Endothelial cell of umbilical vein (primary cell): ENCODE data around the gene TYW3. TPM values are rescaled to one million over a fixed set of nuclear protein-coding genes. Genes with fewer than 3 reads are reported as not detected.
"Not testable (repeated sequence)": the region's sequence is repeated elsewhere in the genome, so short reads cannot be mapped to it uniquely, and the experiment has no call there.

Experiments
- BruUV-seq: library from RNA; stranded (reverse); fragments of 400-500 nt; replicated peaks from 2 replicates; lab custom pipeline; 2021; lab: Mats Ljungman, UMichigan
- CTCF ChIA-PET: fragments of 300-600, 350-600 bp; sonication (Branson Sonifier 250); formaldehyde crosslinking; loops from one replicate; lab custom pipeline; 2021; ENCODE audit warnings: antibody characterized with exemption, inconsistent platforms; lab: Charles Lee
- POLR2A ChIA-PET: fragments of 300-600, 350-600 bp; sonication (Branson Sonifier 250); formaldehyde crosslinking; loops from one replicate; lab custom pipeline; 2021; ENCODE audit warnings: antibody characterized with exemption, inconsistent platforms; lab: Charles Lee
- DNase-seq: peaks from one replicate; pipeline ENCODE4 v3.0.0-alpha.2; 2011; ENCODE audit warnings: low read depth, low spot score
- FAIRE-seq: peaks from 2 replicates; lab custom pipeline; 2011; peaks lifted over from hg19 to GRCh38; lab: Jason Lieb, UNC
- H2AFZ ChIP-seq: 2 replicates; pipeline ENCODE4 v1.6.0; 2012; ENCODE audit warnings: low read depth, low read length, control low read depth, inconsistent platforms
- H3K27ac ChIP-seq: 2 replicates; pipeline ENCODE4 v1.5.1; 2011; ENCODE audit warnings: low read depth, mild to moderate bottlenecking, control low read depth, low read length, moderate library complexity; ENCODE audit not compliant: insufficient read depth
- H3K27me3 ChIP-seq, 2 experiments: 2 replicates each; pipeline versions ENCODE4 v1.6.0 to v1.6.1; 2011; ENCODE audit warnings: low read length in 2 of 2, mixed read lengths in 1 of 2; ENCODE audit not compliant: control insufficient read depth in 2 of 2, insufficient read depth in 2 of 2
- H3K36me3 ChIP-seq, 2 experiments: 2 replicates in 1 of 2; 3 replicates in 1 of 2; pipeline ENCODE4 v1.5.1; 2011; ENCODE audit warnings: low read length in 2 of 2, mild to moderate bottlenecking in 1 of 2, moderate library complexity in 1 of 2; ENCODE audit not compliant: control insufficient read depth in 2 of 2, insufficient read depth in 2 of 2; ENCODE audit errors: extremely low read depth in 1 of 2
- H3K4me1 ChIP-seq: 3 replicates; pipeline ENCODE4 v1.5.1; 2011; ENCODE audit warnings: mild to moderate bottlenecking, low read length; ENCODE audit not compliant: control insufficient read depth, insufficient read depth; ENCODE audit errors: extremely low read depth
- H3K4me2 ChIP-seq: 2 replicates; pipeline ENCODE4 v1.6.1; 2011; ENCODE audit warnings: low read length, control low read depth, mixed read lengths; ENCODE audit not compliant: insufficient read depth
- H3K4me3 ChIP-seq, 3 experiments: fragments of 200-600 bp in 1 of 3; sonication (generic), shearing (Covaris generic) in 1 of 3; replicated peaks in 1 of 3; 2 replicates each; pipeline ENCODE4 v1.5.1; 2011 to 2016; ENCODE audit warnings: control low read depth in 3 of 3, low read length in 3 of 3, mild to moderate bottlenecking in 2 of 3, inconsistent platforms in 1 of 3, low read depth in 1 of 3, moderate library complexity in 1 of 3; ENCODE audit not compliant: insufficient read depth in 1 of 3
- H3K79me2 ChIP-seq: 2 replicates; pipeline ENCODE4 v1.6.0; 2012; ENCODE audit warnings: low read length, inconsistent platforms; ENCODE audit not compliant: control insufficient read depth, insufficient read depth
- H3K9ac ChIP-seq: replicated peaks from 2 replicates; pipeline ENCODE3; 2011; ENCODE audit warnings: low read length, control low read depth; ENCODE audit not compliant: insufficient read depth; ENCODE audit errors: extremely low read depth
- H3K9me1 ChIP-seq: replicated peaks from 3 replicates; pipeline ENCODE4 v1.6.0; 2011; ENCODE audit warnings: mild to moderate bottlenecking, low read length; ENCODE audit not compliant: control insufficient read depth, insufficient read depth; ENCODE audit errors: extremely low read depth
- H3K9me3 ChIP-seq: replicated peaks from 2 replicates; pipeline ENCODE4 v1.5.1; 2012; ENCODE audit warnings: low read length, inconsistent platforms; ENCODE audit not compliant: control insufficient read depth, insufficient read depth
- H4K20me1 ChIP-seq: replicated peaks from 2 replicates; pipeline ENCODE3; 2011; ENCODE audit warnings: mild to moderate bottlenecking, low read length; ENCODE audit not compliant: control insufficient read depth, insufficient read depth; ENCODE audit errors: extremely low read depth
- CTCF ChIP-seq, 2 donors: IDR thresholded peaks; 1 replicate in 1 of 2; 2 replicates in 1 of 2; pipeline ENCODE4 v1.5.1; 2011; ENCODE audit warnings: low read length in 2 of 2, mild to moderate bottlenecking in 2 of 2, moderate library complexity in 2 of 2, control low read depth in 1 of 2, inconsistent platforms in 1 of 2, low read depth in 1 of 2; ENCODE audit not compliant: insufficient read depth in 1 of 2; ENCODE audit errors: extremely low read depth in 1 of 2
- EZH2 ChIP-seq: IDR thresholded peaks from 2 replicates; pipeline ENCODE4 v1.6.1; 2012; ENCODE audit warnings: borderline replicate concordance, low read depth, mild to moderate bottlenecking, moderate library complexity, low read length, inconsistent platforms; ENCODE audit not compliant: severe bottlenecking
- FOS ChIP-seq: IDR thresholded peaks from 2 replicates; pipeline ENCODE4 v1.6.1; 2011; ENCODE audit warnings: mild to moderate bottlenecking, low read length, moderate library complexity, borderline replicate concordance; ENCODE audit not compliant: insufficient read depth
- GATA2 ChIP-seq: IDR thresholded peaks from 2 replicates; pipeline ENCODE4 v1.7.0; 2011; ENCODE audit warnings: low read depth, mild to moderate bottlenecking, moderate library complexity, mixed read lengths, low read length; ENCODE audit not compliant: insufficient read length, insufficient read depth
- JUN ChIP-seq: IDR thresholded peaks from 2 replicates; pipeline ENCODE4 v1.6.1; 2011; ENCODE audit warnings: borderline replicate concordance, low read depth; ENCODE audit not compliant: insufficient read length, insufficient read depth
- POLR2AphosphoS5 ChIP-seq: IDR thresholded peaks from 2 replicates; pipeline ENCODE4 v1.6.1; 2012; ENCODE audit warnings: low read depth, mild to moderate bottlenecking, control low read depth, low read length, moderate library complexity; ENCODE audit not compliant: insufficient read depth
- dilution Hi-C: fragments of 300-500 bp; cut with MboI; formaldehyde crosslinking; loops from one replicate; pipeline ENCODE4 v1.15.0; 2019; ENCODE audit warnings: low sequenced_read_pairs; ENCODE audit not compliant: extremely low pct_ligation_motif_present
- intact Hi-C: fragments of 100-400 bp; cut with micrococcal nuclease; formaldehyde crosslinking; loops from one replicate; pipeline ENCODE4 v1.10.0; 2022
- polyA plus RNA-seq, 4 experiments: library from polyadenylated mRNA; depleted of rRNA in 3 of 4; stranded (reverse) in 3 of 4; unstranded in 1 of 4; fragments of >200 nt; gene quantifications; 2 replicates each; pipeline versions ENCODE4 v1.2.1 to v1.2.3, GENCODE V29; 2011 to 2012; ENCODE audit warnings: missing spikeins in 1 of 4
- total RNA-seq: library from RNA; stranded (reverse); gene quantifications from 2 replicates; pipeline ENCODE4 v1.2.3, GENCODE V29; 2021

Gene TYW3
- total and polyA plus RNA-seq, 2 donors (not counting 3 experiments of a cell fraction or from before 2014, with no cell fraction given), result 8.5 to 22.8 TPM

DNA sequence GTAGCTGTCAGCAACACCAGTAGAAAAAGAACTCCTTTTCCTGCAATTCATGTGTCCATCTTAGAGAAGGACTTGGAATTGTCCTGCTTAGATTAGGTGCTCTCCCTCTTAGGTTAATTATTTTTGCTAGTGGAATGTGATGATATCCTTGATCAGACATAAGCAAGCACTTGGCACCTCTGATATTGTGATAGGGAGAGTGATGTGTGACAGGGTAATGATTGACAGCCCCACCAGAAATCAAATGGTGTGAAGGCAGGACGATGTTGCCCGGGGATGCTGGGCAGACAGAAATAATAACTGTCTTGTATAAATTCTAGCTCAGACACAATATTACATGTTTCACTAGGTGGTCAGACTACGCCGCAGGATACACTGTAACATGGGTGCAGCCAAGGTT is 4.4 kb downstream of the TYW3 start:
- Histone ChIP-seq H3K4me2 (no peak overlapping the region), H3K9me1 (no peaks in the 10 kb centered on the region), H3K9ac (no peak overlapping the region), H3K27me3 (no peaks in the 10 kb centered on the region), H3K4me1 (peaks cover 12% of the 10 kb centered on the region), H3K4me3 (no peak overlapping the region), H3K79me2 (peaks cover 17% of the 10 kb centered on the region), H3K9me3 (no peaks in the 10 kb centered on the region), H3K27ac (no peak overlapping the region), H2AFZ (no peak overlapping the region), H3K36me3 (peaks cover 8 to 17% of the 10 kb centered on the region in 2 experiments), H4K20me1 (no peaks in the 10 kb centered on the region)
- DNase-seq (no peak), FAIRE-seq (no peak)
- ChIA-PET POLR2A (no interaction called here), CTCF (interaction anchor here (1.5 kb wide), 1 partner anchor 9 kb away, joined by 4 read pairs; no protein-coding TSS in a partner anchor)
- BruUV-seq, result no TSS peak
- dilution Hi-C loops (no loop called here), intact Hi-C loops (loop anchor here (10.0 kb wide), 2 partner anchors 543 to 987 kb away; partner anchors contain the start of genes ACADM, FPGT and LRRIQ3)
- TF ChIP-seq POLR2AphosphoS5, result no peak
- TF ChIP-seq GATA2, result no peak
- TF ChIP-seq JUN, result no peak
- no peak for TF ChIP-seq CTCF (IDR thresholded peaks at IDR 0.05; ENCODE audit: extremely low read depth in 1 of 2, insufficient read depth in 1 of 2, low read depth in 1 of 2, low read length in 2 of 2)
- TF ChIP-seq FOS, result no peak
- TF ChIP-seq EZH2, result no peak

GRCh38 chr1:74740307-74740980 is 7.5 kb downstream of the TYW3 start:
- H3K9me1 ChIP-seq, H3K9ac ChIP-seq, H3K27ac ChIP-seq, FAIRE-seq, dilution Hi-C loops, H4K20me1 ChIP-seq, H3K4me2 ChIP-seq, H3K27me3 ChIP-seq, H3K79me2 ChIP-seq, intact Hi-C loops, H2AFZ ChIP-seq, POLR2A ChIA-PET, DNase-seq, BruUV-seq, H3K4me1 ChIP-seq, H3K4me3 ChIP-seq, H3K9me3 ChIP-seq: not testable (repeated sequence)
- H3K36me3 ChIP-seq, result peaks cover 8 to 21% of the 10 kb centered on the region in 2 experiments
- CTCF ChIA-PET, result interaction anchor here (1.5 kb wide), 1 partner anchor 19 kb away, joined by 3 read pairs; no protein-coding TSS in a partner anchor

- H3K79me2 ChIP-seq, FAIRE-seq, BruUV-seq, H3K27me3 ChIP-seq, DNase-seq, H3K27ac ChIP-seq, CTCF ChIA-PET, H3K4me3 ChIP-seq, dilution Hi-C loops, POLR2A ChIA-PET, H3K9me1 ChIP-seq, H3K9me3 ChIP-seq, intact Hi-C loops, H3K4me1 ChIP-seq, H2AFZ ChIP-seq, H3K4me2 ChIP-seq, H3K9ac ChIP-seq, H4K20me1 ChIP-seq: not testable (repeated sequence)
- H3K36me3 ChIP-seq, result peaks cover under 1 to 11% of the 10 kb centered on the region in 2 experiments
Measured at GRCh38 chr1:74745247-74745646, 12.3 kb downstream of the TYW3 start.
